BLaER1 (cell line): ENCODE measurements around the gene GBF1.
"Not testable (repeated sequence)": the region's sequence is repeated elsewhere in the genome, so short reads cannot be mapped to it uniquely, and the experiment has no call there.

Experiments
- H3K27ac ChIP-seq: shearing (Covaris generic); formaldehyde crosslinking; 2 replicates; pipeline ENCODE4 v1.8.1; 2022
- H3K27me3 ChIP-seq: shearing (Covaris generic); formaldehyde crosslinking; 2 replicates; pipeline ENCODE4 v1.8.1; 2022
- H3K36me3 ChIP-seq: shearing (Covaris generic); formaldehyde crosslinking; 2 replicates; pipeline ENCODE4 v1.8.1; 2022
- H3K4me1 ChIP-seq: shearing (Covaris generic); formaldehyde crosslinking; 2 replicates; pipeline ENCODE4 v1.8.1; 2022
- H3K4me2 ChIP-seq: shearing (Covaris generic); formaldehyde crosslinking; 2 replicates; pipeline ENCODE4 v1.8.1; 2022
- H3K4me3 ChIP-seq: shearing (Covaris generic); formaldehyde crosslinking; 2 replicates; pipeline ENCODE4 v1.8.1; 2022
- H3K9ac ChIP-seq: shearing (Covaris generic); formaldehyde crosslinking; 2 replicates; pipeline ENCODE4 v1.8.1; 2022
- H3K9me3 ChIP-seq: shearing (Covaris generic); formaldehyde crosslinking; 2 replicates; pipeline ENCODE4 v1.8.1; 2022
- H4K20me1 ChIP-seq: shearing (Covaris generic); formaldehyde crosslinking; 2 replicates; pipeline ENCODE4 v1.8.1; 2022
- Cebpa-rat ChIP-seq: shearing (Covaris generic); IDR thresholded peaks from 2 replicates; pipeline ENCODE4 v1.8.1; 2022

GBF1 gene

GRCh38 chr10:102245082-102245931 is at the start of gene GBF1:
Gene GBF1, plus strand, starts transcription at chr10:102245532. Its CDS starts 13,407 bp downstream, at chr10:102258939.
- Histone ChIP-seq H3K9me3 (peaks cover 9% of the 10 kb centered on the region), H3K4me1 (peaks cover 40% of the 10 kb centered on the region), H3K27ac (peak within 1 kb of the TSS; percentile 67), H4K20me1 (peaks cover 48% of the 10 kb centered on the region), H3K36me3 (peaks cover 22% of the 10 kb centered on the region), H3K4me3 (peak within 1 kb of the TSS; percentile 91), H3K27me3 (peaks cover 29% of the 10 kb centered on the region), H3K9ac (peak within 1 kb of the TSS; percentile 86), H3K4me2 (peak within 1 kb of the TSS; percentile 93)
- TF ChIP-seq Cebpa-rat = no peak

DNA sequence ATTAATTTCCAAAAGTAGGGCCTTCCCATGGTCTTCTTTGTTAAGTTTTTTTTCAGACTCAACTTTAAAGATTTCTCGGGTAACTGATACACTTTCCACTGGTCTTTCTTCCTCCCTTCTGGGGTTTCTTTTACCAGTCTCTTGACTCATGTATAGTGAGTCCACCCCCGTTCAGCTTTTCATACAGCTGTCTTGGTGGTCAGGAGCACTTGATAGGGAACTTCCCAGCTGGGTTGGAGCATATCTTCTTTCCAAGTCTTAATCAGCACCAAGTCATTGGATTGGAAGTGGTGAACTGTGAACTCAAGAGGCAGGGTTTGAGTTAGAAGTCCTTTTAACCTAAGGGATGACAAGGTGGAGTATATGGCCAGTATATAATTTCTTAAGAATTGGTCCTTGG is 48.4 kb upstream of the GBF1 start:
- no peak for TF ChIP-seq Cebpa-rat
- Histone ChIP-seq H3K4me1 (no peaks in the 10 kb centered on the region), H3K36me3 (no peaks in the 10 kb centered on the region), H3K4me3 (no peak overlapping the region), H3K9ac (no peak overlapping the region), H3K4me2 (no peak overlapping the region), H3K27ac (no peak overlapping the region), H3K9me3 (peaks cover 29% of the 10 kb centered on the region), H4K20me1 (no peaks in the 10 kb centered on the region), H3K27me3 (no peaks in the 10 kb centered on the region)

GRCh38 chr10:102198027-102198426 is 47.3 kb upstream of the GBF1 start:
- no peak overlapping the region for H3K27ac ChIP-seq
- H3K9me3 ChIP-seq = peaks cover 18% of the 10 kb centered on the region
- no peak overlapping the region for H3K4me2 ChIP-seq
- H4K20me1 ChIP-seq = no peaks in the 10 kb centered on the region
- H3K9ac ChIP-seq = no peak overlapping the region
- TF ChIP-seq Cebpa-rat = no peak
- no peaks in the 10 kb centered on the region for H3K4me1 ChIP-seq
- no peaks in the 10 kb centered on the region for H3K36me3 ChIP-seq
- no peaks in the 10 kb centered on the region for H3K27me3 ChIP-seq
- H3K4me3 ChIP-seq = no peak overlapping the region

DNA sequence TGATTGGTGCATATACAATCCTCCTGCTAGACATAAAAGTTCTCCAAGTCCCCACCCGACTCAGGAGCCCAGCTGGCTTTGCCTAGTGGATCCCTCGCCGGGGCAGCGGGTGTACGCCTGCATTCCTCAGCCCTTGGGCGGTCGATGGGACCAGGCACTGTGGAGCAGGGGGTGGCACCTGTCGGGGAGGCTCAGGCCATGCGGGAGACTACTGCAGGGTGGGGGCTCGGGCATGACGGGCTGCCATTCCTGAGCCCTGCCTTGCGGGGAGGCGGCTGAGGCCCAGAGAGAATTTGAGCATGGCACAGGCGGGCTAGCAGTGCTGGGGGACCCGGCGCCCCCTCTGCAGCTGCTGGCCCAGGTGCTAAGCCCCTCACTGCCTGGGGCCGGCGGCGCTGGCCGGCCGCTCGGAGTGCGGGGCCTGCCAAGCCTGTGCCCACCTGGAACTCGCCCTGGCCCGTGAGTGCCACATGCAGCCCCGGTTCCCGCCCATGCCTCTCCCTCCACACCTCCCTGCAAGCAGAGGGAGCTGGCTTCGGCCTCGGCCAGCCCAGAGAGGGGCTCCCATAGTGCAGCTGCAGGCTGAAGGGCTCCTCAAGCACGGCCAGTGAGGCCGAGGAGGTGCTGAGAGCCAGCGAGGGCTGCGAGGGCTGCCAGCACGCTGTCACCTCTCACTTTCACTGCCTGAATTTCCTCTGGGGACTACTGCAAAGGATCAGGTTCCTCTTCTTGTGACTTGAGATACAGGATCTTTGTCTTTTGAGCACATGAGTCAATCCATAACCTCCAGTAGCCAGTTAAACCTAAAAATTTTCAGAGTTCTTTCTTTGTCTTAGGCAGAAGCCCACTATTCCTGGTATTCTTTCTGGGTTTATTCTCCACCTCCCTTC is 44.3 kb upstream of the GBF1 start:
- Histone ChIP-seq H3K9me3 (peaks cover 30% of the 10 kb centered on the region), H3K4me1 (no peaks in the 10 kb centered on the region), H3K9ac (no peak overlapping the region), H3K27me3 (no peaks in the 10 kb centered on the region), H3K4me3 (no peak overlapping the region), H3K4me2 (no peak overlapping the region), H4K20me1 (no peaks in the 10 kb centered on the region), H3K36me3 (0 out of 2 replicates have a peak, but pooled peaks cover 4% of the 10 kb centered on the region), H3K27ac (no peak overlapping the region)
- no peak for TF ChIP-seq Cebpa-rat

GRCh38 chr10:102202386-102202785 is 42.9 kb upstream of the GBF1 start:
- Histone ChIP-seq H3K9ac (no peak overlapping the region), H3K27ac (no peak overlapping the region), H3K27me3 (no peaks in the 10 kb centered on the region), H3K9me3 (peaks cover 30% of the 10 kb centered on the region), H3K4me3 (no peak overlapping the region), H4K20me1 (no peaks in the 10 kb centered on the region), H3K36me3 (0 out of 2 replicates have a peak, but pooled peaks cover 4% of the 10 kb centered on the region), H3K4me2 (no peak overlapping the region), H3K4me1 (no peaks in the 10 kb centered on the region)
- no peak for TF ChIP-seq Cebpa-rat

GRCh38 chr10:102208311-102209035 is 36.9 kb upstream of the GBF1 start:
- no peak overlapping the region for H3K4me2 ChIP-seq
- no peak overlapping the region for H3K27ac ChIP-seq

DNA sequence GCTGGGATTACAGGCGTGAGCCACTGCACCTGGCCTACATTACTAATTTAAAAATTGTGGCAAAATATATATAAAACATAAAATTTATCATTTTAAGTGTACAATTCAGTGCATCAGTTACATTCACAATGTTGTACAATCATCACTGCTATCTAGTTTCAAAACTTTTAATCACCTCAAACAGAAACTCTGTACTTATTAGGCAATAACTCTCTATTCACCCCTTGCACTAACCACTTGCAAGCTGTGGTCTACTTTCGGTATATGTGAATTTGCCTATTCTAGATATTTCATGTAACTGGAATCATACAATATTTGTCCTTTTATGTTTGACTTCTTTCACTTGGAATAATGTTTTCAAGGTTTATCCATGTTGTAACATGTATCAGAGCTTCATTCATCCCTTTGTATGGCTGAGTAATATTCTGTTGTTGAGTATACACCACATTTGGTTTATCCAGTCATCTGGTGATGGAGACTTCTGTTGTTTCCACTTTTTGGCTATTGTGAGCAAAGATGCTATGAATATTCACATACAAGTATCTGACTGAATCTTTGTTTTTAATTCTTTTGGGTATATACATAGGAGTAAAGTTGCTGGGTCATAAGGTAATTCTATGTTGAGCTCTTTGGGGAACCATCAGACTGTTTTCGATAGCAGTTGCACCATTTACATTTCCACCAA is 33.6 kb upstream of the GBF1 start:
- H3K9me3 ChIP-seq = no peaks in the 10 kb centered on the region
- no peak overlapping the region for H3K4me3 ChIP-seq
- no peak for TF ChIP-seq Cebpa-rat
- H4K20me1 ChIP-seq = no peaks in the 10 kb centered on the region
- no peak overlapping the region for H3K27ac ChIP-seq
- no peak overlapping the region for H3K9ac ChIP-seq
- H3K4me2 ChIP-seq = no peak overlapping the region
- H3K4me1 ChIP-seq = no peaks in the 10 kb centered on the region
- H3K36me3 ChIP-seq = no peaks in the 10 kb centered on the region
- H3K27me3 ChIP-seq = no peaks in the 10 kb centered on the region

More at GRCh38 chr10:102208311-102209035, 36.9 kb upstream of the GBF1 start:
- H3K4me3 ChIP-seq = no peak overlapping the region
- no peak for TF ChIP-seq Cebpa-rat
- H3K9me3 ChIP-seq = peaks cover 18% of the 10 kb centered on the region
- H3K36me3 ChIP-seq = 0 out of 2 replicates have a peak, but pooled peaks cover 4% of the 10 kb centered on the region
- H3K27me3 ChIP-seq = no peaks in the 10 kb centered on the region
- no peaks in the 10 kb centered on the region for H3K4me1 ChIP-seq
- H4K20me1 ChIP-seq = no peaks in the 10 kb centered on the region
- no peak overlapping the region for H3K9ac ChIP-seq

- not testable (repeated sequence) for H3K27ac ChIP-seq, H3K36me3 ChIP-seq, H4K20me1 ChIP-seq, H3K4me2 ChIP-seq, H3K9me3 ChIP-seq, H3K4me1 ChIP-seq, H3K27me3 ChIP-seq, H3K4me3 ChIP-seq, H3K9ac ChIP-seq
Observed at GRCh38 chr10:102213599-102213998, 31.7 kb upstream of the GBF1 start.

GRCh38 chr10:102219370-102219769 is 26.0 kb upstream of the GBF1 start:
- Histone ChIP-seq H4K20me1 (no peaks in the 10 kb centered on the region), H3K27me3 (no peaks in the 10 kb centered on the region), H3K36me3 (no peaks in the 10 kb centered on the region), H3K4me2 (no peak overlapping the region), H3K27ac (no peak overlapping the region), H3K4me3 (no peak overlapping the region), H3K9me3 (no peaks in the 10 kb centered on the region), H3K9ac (no peak overlapping the region), H3K4me1 (no peaks in the 10 kb centered on the region)
- TF ChIP-seq Cebpa-rat = no peak
